Epidermal melanocyte (primary cell): ENCODE results near the gene IMPA2.
A peak's percentile ranks its signal among the peaks of the same experiment; 100 is the strongest.
"Not testable (repeated sequence)": the region's sequence is repeated elsewhere in the genome, so short reads cannot be mapped to it uniquely, and the experiment has no call there.

ENCODE experiments used
- DNase-seq: peaks from one replicate; pipeline ENCODE4 v3.0.0; 2011; ENCODE audit warnings: low spot score; ENCODE audit not compliant: insufficient read length

IMPA2 gene

GRCh38 chr18:11962597-11962996, 18.7 kb upstream of the IMPA2 start:
- no peak for DNase-seq

- DNase-seq: no peak
Measured at GRCh38 chr18:11963991-11964484, 17.3 kb upstream of the IMPA2 start.

- no peak for DNase-seq
Measured at GRCh38 chr18:11969904-11970835, 11.1 kb upstream of the IMPA2 start.

GRCh38 chr18:11970836-11971226, 10.5 kb upstream of the IMPA2 start:
- not testable (repeated sequence) for DNase-seq

GRCh38 chr18:11972371-11973174, 8.7 kb upstream of the IMPA2 start:
- no peak for DNase-seq

- no peak for DNase-seq
Measured at GRCh38 chr18:11974741-11975325, 6.5 kb upstream of the IMPA2 start.

GRCh38 chr18:11975723-11976122, 5.6 kb upstream of the IMPA2 start:
- DNase-seq: no peak

- no peak for DNase-seq
Measured at GRCh38 chr18:11976315-11977152, 4.8 kb upstream of the IMPA2 start.

GRCh38 chr18:11977153-11977466, 4.2 kb upstream of the IMPA2 start:
- no peak for DNase-seq

- no peak for DNase-seq
Measured at GRCh38 chr18:11978956-11979355, 2.4 kb upstream of the IMPA2 start.

- no peak for DNase-seq
Measured at GRCh38 chr18:11980163-11980493, 1.2 kb upstream of the IMPA2 start.

- DNase-seq: peak; percentile 90
Measured at GRCh38 chr18:11980494-11981191, 664 bp upstream of the IMPA2 start.

GRCh38 chr18:11981543-11982366, 448 bp downstream of the IMPA2 start:
- no peak for DNase-seq

- no peak for DNase-seq
Measured at GRCh38 chr18:11982981-11983380, 1.7 kb downstream of the IMPA2 start.

- no peak for DNase-seq
Measured at GRCh38 chr18:11983592-11983991, 2.3 kb downstream of the IMPA2 start.

- no peak for DNase-seq
Measured at GRCh38 chr18:11984091-11984490, 2.8 kb downstream of the IMPA2 start.

GRCh38 chr18:11985586-11985985, 4.3 kb downstream of the IMPA2 start:
- DNase-seq: no peak

- DNase-seq: no peak
Measured at GRCh38 chr18:11986061-11986460, 4.8 kb downstream of the IMPA2 start.

- DNase-seq: no peak
Measured at GRCh38 chr18:11987527-11987926, 6.2 kb downstream of the IMPA2 start.

- no peak for DNase-seq
Measured at GRCh38 chr18:11989174-11989573, 7.9 kb downstream of the IMPA2 start.
